Kidney glomerular epithelial cell (primary cell): ENCODE results near the gene ATP5IF1.

Experiments used
- DNase-seq: peaks from one replicate; lab custom pipeline; 2025; lab: John Stamatoyannopoulos, UW

Gene ATP5IF1

GRCh38 chr1:28265577-28265976, 29.7 kb downstream of the ATP5IF1 start:
- no peak for DNase-seq

GRCh38 chr1:28266920-28267322, 31.0 kb downstream of the ATP5IF1 start:
- DNase-seq: no peak

- no peak for DNase-seq
These were observed 31.7 kb downstream of the ATP5IF1 start for GRCh38 chr1:28267633-28268032.

- DNase-seq: no peak
These were observed 33.6 kb downstream of the ATP5IF1 start for GRCh38 chr1:28269529-28269928.

GRCh38 chr1:28272215-28272852, 36.4 kb downstream of the ATP5IF1 start:
- DNase-seq: no peak

GRCh38 chr1:28273216-28273860, 37.4 kb downstream of the ATP5IF1 start:
- no peak for DNase-seq

GRCh38 chr1:28278763-28279162, 42.8 kb downstream of the ATP5IF1 start:
- no peak for DNase-seq

GRCh38 chr1:28279721-28280120, 43.8 kb downstream of the ATP5IF1 start:
- DNase-seq: no peak

- no peak for DNase-seq
These were observed 44.6 kb downstream of the ATP5IF1 start for GRCh38 chr1:28280501-28280900.

GRCh38 chr1:28280977-28281381, 45.1 kb downstream of the ATP5IF1 start:
- no peak for DNase-seq

GRCh38 chr1:28281608-28282425, 45.9 kb downstream of the ATP5IF1 start:
- no peak for DNase-seq

- no peak for DNase-seq
These were observed 46.8 kb downstream of the ATP5IF1 start for GRCh38 chr1:28282426-28283407.

GRCh38 chr1:28286111-28286510, 50.2 kb downstream of the ATP5IF1 start:
- no peak for DNase-seq
